Measurements from ENCODE around the gene ZNF474. TPM values are rescaled to one million over a fixed set of nuclear protein-coding genes. Genes with fewer than 3 reads are reported as not detected.

The ZNF474 gene
- total RNA-seq, 1 donor from 2014 or later: 0.45 TPM

DNA sequence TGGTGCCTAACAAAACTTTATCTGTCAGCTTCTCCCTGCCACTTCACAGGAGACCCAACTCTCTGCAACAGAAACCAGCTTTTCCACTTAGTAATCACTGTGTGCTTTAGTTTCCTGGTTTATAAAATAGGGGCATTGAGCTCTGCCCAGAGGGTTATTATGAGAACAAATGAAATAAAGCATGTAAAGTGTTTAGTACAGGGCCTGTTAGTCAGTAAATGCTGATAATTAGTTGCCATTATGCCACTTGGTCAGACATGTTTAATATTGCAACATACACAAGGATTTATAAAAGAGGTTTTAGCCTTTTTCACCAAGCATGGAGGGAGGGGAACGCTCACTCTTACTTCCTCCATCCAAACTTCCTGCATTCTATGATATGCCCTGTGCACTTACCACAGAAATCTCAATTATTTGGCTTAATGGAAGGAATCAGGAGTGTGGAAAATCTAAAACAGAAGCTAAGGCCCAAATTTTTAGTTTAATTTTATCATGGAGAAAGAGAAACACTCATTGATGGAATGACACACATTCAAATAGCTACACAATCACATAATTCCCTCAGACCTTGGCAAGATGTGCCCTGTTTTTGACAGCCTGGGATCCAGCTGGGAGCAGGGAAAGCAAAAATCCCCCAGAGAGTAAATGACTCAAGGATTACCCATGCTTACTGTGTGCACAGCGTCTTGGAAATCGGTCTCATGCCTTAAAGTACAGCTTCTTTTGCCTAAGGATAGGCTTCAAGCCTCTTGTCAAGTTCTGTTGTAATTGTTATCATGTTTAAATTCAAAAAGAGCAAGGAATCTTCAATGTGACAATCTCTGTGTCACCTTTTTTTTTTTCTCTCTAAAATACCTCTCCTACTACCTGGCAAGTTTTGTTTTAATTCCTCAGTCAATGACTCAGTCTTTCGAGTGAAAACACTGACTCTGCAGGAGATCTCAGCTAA, 34.0 kb downstream of the ZNF474 start:
- DNase-seq (ENCODE audit: low read depth) (peak; percentile 97), FAIRE-seq (peak; percentile 96)
- H3K9me3 ChIP-seq (ENCODE audit: insufficient read depth, low read depth, low read length): no peaks in the 10 kb centered on the region
- TF ChIP-seq, protein P1, sequence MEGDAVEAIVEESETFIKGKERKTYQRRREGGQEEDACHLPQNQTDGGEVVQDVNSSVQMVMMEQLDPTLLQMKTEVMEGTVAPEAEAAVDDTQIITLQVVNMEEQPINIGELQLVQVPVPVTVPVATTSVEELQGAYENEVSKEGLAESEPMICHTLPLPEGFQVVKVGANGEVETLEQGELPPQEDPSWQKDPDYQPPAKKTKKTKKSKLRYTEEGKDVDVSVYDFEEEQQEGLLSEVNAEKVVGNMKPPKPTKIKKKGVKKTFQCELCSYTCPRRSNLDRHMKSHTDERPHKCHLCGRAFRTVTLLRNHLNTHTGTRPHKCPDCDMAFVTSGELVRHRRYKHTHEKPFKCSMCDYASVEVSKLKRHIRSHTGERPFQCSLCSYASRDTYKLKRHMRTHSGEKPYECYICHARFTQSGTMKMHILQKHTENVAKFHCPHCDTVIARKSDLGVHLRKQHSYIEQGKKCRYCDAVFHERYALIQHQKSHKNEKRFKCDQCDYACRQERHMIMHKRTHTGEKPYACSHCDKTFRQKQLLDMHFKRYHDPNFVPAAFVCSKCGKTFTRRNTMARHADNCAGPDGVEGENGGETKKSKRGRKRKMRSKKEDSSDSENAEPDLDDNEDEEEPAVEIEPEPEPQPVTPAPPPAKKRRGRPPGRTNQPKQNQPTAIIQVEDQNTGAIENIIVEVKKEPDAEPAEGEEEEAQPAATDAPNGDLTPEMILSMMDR (IDR thresholded peaks at IDR 0.05; ENCODE audit: insufficient read depth, low read depth, low read length): no peak
- no peak for TF ChIP-seq EZH2 (IDR thresholded peaks at IDR 0.05; ENCODE audit: insufficient read depth, low read length)
- peak overlapping the region; percentile 94 for H3K27ac Mint-ChIP-seq (ENCODE audit: unreplicated experiment)
- H3K9ac ChIP-seq (ENCODE audit: low read length): peak overlapping the region; percentile 81
- H3K4me3 ChIP-seq (ENCODE audit: insufficient read depth, low read depth, low read length): peak overlapping the region; percentile 20
- H3K36me3 Mint-ChIP-seq (ENCODE audit: low read depth, unreplicated experiment): no peaks in the 10 kb centered on the region
- peak overlapping the region; percentile 14 for H2AFZ ChIP-seq (ENCODE audit: low read depth, low read length)
- H3K36me3 ChIP-seq (ENCODE audit: insufficient read depth, low read length): no peaks in the 10 kb centered on the region
- no peaks in the 10 kb centered on the region for H4K20me1 ChIP-seq (ENCODE audit: insufficient read depth, low read length)
- peak overlapping the region; percentile 77 for H3K4me2 ChIP-seq (ENCODE audit: low read length)
- H3K4me1 Mint-ChIP-seq (ENCODE audit: low read depth, unreplicated experiment): peaks cover 40% of the 10 kb centered on the region
- H3K27me3 ChIP-seq (ENCODE audit: insufficient read depth, low read length): no peaks in the 10 kb centered on the region
- peak overlapping the region; percentile 95 for H3K27ac ChIP-seq (ENCODE audit: low read depth, low read length)
- H3K4me1 ChIP-seq (ENCODE audit: insufficient read depth, low read length): peaks cover 34% of the 10 kb centered on the region
- H3K27me3 Mint-ChIP-seq (ENCODE audit: low read depth, unreplicated experiment): peaks cover 2% of the 10 kb centered on the region
- H3K4me3 Mint-ChIP-seq (ENCODE audit: unreplicated experiment): no peak overlapping the region
- H3K9me3 Mint-ChIP-seq (ENCODE audit: unreplicated experiment): no peaks in the 10 kb centered on the region
- H3K79me2 ChIP-seq (ENCODE audit: insufficient read depth, low read length): no peaks in the 10 kb centered on the region

GRCh38 chr5:122164070-122164435, 34.7 kb downstream of the ZNF474 start:
- Mint-ChIP-seq H3K27ac (ENCODE audit: unreplicated experiment) (peak overlapping the region; percentile 94), H3K4me1 (ENCODE audit: low read depth, unreplicated experiment) (peaks cover 40% of the 10 kb centered on the region), H3K4me3 (ENCODE audit: unreplicated experiment) (no peak overlapping the region), H3K9me3 (ENCODE audit: unreplicated experiment) (no peaks in the 10 kb centered on the region), H3K36me3 (ENCODE audit: low read depth, unreplicated experiment) (no peaks in the 10 kb centered on the region), H3K27me3 (ENCODE audit: low read depth, unreplicated experiment) (peaks cover under 1% of the 10 kb centered on the region)
- H3K79me2 ChIP-seq (ENCODE audit: insufficient read depth, low read length): no peaks in the 10 kb centered on the region
- TF ChIP-seq, protein P1 (IDR thresholded peaks at IDR 0.05; ENCODE audit: insufficient read depth, low read depth, low read length): no peak
- no peak for TF ChIP-seq EZH2 (IDR thresholded peaks at IDR 0.05; ENCODE audit: insufficient read depth, low read length)
- H3K27ac ChIP-seq (ENCODE audit: low read depth, low read length): peak overlapping the region; percentile 95
- peaks cover 34% of the 10 kb centered on the region for H3K4me1 ChIP-seq (ENCODE audit: insufficient read depth, low read length)
- peak overlapping the region; percentile 77 for H3K4me2 ChIP-seq (ENCODE audit: low read length)
- no peak overlapping the region for H2AFZ ChIP-seq (ENCODE audit: low read depth, low read length)
- no peaks in the 10 kb centered on the region for H3K36me3 ChIP-seq (ENCODE audit: insufficient read depth, low read length)
- DNase-seq (ENCODE audit: low read depth) (no peak), FAIRE-seq (no peak)
- peak overlapping the region; percentile 6 for H3K4me3 ChIP-seq (ENCODE audit: insufficient read depth, low read depth, low read length)
- H3K27me3 ChIP-seq (ENCODE audit: insufficient read depth, low read length): no peaks in the 10 kb centered on the region
- peak overlapping the region; percentile 81 for H3K9ac ChIP-seq (ENCODE audit: low read length)
- H4K20me1 ChIP-seq (ENCODE audit: insufficient read depth, low read length): no peaks in the 10 kb centered on the region
- no peaks in the 10 kb centered on the region for H3K9me3 ChIP-seq (ENCODE audit: insufficient read depth, low read depth, low read length)

All from astrocyte (in vitro differentiated cells and primary cell).